HG03103 (cell line): ENCODE results near the gene FRAT2.
A peak's percentile ranks its signal among the peaks of the same experiment; 100 is the strongest.

ENCODE experiments used
- ATAC-seq: cut with Tn5 transposase; IDR thresholded peaks from one replicate; pipeline ENCODE4 v1.9.1; 2021; ENCODE audit warnings: low read depth; ENCODE audit not compliant: unreplicated experiment

Gene FRAT2

DNA sequence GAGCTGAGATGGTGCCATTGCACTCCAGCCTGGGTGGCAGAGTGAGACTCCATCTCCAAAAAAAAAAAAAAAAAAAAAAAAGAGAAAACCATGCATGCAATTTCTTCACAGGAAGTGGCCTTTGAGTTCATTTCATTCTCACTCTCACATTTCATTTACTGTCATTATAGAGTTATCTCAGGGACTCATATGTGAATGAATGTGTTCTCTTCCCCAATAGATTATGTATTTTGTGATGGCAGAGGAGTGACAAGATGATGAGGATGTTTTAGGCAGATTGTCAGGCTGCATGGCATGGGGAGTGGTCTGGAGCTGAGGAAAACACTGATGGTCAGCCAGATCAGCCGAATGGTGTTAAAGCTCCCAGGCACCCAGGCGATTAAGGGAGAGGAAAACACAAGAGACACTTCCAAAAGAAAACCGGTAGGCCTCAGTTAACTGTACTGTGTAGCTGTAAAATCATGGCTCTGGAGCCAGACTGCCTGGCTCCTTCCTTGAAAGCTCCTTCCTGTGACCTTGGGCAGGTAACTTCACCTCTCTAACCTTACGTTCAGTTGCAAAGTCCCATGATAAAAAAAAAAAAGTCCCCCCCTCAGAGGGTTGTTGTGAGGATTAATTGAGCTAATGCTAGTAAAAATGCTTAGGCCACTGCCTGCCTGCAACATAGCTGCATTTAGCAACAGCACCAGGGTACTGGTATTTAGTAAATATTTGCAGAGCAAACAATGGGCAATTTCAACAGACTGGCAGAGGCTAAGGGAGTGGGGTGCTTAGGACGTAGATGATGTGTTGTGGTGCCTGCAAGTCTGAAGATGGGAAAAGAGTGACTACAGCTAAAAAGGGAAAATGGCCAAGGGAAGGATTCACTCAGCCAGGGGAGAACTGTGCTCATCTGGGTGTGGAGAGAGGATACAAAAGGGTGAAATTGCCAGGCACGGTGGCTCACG lies 6.9 kb downstream of the FRAT2 start:
- ATAC-seq = no peak

GRCh38 chr10:97325754-97326153 lies 8.8 kb downstream of the FRAT2 start:
- ATAC-seq = no peak

DNA sequence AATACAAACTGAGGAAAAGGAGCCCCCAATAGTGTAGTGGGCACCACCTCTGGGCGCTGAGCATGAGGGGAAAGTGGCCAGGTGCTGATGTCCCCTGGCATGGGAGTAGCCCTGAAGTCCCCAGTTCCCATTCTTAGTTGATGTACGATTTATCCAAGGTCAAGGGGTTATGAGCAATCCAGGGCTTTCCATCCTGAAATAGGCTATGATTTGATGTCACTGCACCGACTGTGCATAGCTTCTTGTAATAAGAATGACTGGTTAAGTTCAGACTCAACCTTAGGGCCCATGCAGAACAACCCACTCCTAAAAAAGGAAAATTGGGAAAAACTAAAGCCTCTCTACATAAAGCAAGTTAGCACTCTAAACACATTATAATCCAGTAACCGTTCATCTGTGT lies 11.0 kb downstream of the FRAT2 start:
- no peak for ATAC-seq

- no peak for ATAC-seq
Measured at GRCh38 chr10:97321804-97322190, 12.7 kb downstream of the FRAT2 start.

- no peak for ATAC-seq
Measured at GRCh38 chr10:97321032-97321803, 13.3 kb downstream of the FRAT2 start.

GRCh38 chr10:97320480-97321031 lies 14.0 kb downstream of the FRAT2 start:
- no peak for ATAC-seq

DNA sequence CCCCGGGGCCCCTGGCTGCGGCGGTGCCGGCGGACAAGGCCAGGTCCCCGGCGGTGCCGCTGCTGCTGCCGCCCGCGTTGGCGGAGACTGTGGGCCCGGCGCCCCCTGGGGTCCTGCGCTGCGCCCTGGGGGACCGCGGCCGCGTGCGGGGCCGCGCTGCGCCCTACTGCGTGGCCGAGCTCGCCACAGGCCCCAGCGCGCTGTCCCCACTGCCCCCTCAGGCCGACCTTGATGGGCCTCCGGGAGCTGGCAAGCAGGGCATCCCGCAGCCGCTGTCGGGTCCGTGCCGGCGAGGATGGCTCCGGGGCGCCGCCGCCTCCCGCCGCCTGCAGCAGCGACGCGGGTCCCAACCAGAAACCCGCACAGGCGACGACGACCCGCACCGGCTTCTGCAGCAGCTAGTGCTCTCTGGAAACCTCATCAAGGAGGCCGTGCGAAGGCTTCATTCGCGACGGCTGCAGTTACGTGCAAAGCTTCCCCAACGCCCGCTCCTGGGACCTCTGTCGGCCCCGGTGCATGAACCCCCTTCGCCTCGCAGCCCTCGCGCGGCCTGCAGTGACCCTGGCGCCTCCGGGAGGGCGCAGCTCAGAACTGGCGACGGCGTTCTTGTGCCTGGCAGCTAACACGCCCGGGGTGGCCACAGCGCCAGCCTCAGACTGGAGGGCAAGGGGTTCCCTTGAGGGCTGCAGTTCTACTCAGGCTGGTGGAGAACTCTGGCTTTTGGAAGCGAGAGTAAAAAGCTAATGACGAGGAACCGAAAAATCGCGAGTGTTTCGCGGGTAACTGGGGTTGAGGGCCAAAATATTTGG lies 14.7 kb downstream of the FRAT2 start:
- ATAC-seq = no peak

- ATAC-seq = peak; percentile 62
Measured at GRCh38 chr10:97318772-97319651, 15.5 kb downstream of the FRAT2 start, which contains the start of gene FRAT1. FRAT1 (plus strand) TSS chr10:97319271; CDS start chr10:97319454, 183 bp downstream.

GRCh38 chr10:97314671-97315070 lies 19.9 kb downstream of the FRAT2 start:
- no peak for ATAC-seq

DNA sequence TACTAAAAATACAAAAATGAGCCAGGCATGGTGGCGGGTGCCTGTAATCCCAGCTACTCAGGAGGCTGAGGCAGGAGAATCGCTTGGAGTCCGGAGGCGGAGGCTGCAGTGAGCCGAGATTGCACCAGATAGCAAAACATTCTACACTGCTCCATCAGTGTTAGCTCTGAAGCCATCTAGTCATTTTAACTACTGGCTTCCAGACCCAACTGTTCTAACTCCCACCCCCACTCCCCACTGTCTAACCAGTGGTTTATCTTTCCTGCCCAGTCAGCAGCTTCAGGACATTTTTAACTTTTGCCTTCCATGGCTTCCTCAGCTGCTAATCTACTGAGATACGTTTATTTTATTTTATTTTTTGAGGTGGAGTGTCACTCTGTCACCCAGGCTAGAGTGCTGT lies 21.6 kb downstream of the FRAT2 start:
- no peak for ATAC-seq

GRCh38 chr10:97311111-97311626 lies 23.4 kb downstream of the FRAT2 start:
- no peak for ATAC-seq

DNA sequence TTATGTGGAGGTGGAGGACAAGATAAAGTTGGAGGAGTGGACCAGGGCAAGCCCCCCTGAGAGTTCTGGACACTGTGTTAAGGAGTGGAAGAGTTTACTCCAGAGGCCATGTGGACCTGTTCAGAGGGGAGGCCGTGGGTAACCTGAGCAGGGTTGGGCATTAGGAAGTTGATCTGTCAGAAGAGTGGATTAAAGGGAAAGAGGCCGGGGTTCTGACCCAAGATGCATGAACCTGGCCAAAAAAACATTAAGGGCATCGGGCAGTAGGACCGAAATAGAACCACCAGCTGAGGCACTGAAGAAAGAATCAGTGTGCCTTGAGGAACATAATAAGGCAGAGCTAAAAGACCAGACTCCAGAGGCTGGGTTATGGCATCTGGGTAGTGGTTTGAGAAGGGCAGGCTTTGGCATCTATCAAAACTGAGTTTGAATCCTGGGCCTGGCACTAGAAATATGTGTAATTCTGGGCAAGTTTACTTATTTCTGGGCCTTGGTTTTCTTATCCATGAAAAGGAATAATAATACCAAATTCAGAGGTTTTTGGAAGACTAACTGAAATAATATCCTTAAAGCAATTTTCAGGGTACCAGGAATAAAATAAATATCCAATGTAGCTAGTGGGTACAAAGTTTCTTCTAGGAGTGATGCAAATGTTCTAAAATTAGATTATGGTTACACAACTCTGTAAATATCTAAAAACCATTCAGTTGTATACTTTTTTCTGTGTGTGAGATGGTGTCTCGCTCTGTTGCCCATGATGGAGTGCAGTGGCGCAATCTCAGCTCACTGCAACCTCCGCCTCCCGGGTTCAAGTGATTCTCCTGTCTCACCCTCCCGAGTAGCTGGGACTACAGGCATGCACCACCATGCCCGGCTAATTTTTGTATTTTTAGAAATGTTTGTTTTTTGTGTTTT lies 26.4 kb downstream of the FRAT2 start:
- ATAC-seq = no peak

- no peak for ATAC-seq
Measured at GRCh38 chr10:97307441-97307840, 27.1 kb downstream of the FRAT2 start.

DNA sequence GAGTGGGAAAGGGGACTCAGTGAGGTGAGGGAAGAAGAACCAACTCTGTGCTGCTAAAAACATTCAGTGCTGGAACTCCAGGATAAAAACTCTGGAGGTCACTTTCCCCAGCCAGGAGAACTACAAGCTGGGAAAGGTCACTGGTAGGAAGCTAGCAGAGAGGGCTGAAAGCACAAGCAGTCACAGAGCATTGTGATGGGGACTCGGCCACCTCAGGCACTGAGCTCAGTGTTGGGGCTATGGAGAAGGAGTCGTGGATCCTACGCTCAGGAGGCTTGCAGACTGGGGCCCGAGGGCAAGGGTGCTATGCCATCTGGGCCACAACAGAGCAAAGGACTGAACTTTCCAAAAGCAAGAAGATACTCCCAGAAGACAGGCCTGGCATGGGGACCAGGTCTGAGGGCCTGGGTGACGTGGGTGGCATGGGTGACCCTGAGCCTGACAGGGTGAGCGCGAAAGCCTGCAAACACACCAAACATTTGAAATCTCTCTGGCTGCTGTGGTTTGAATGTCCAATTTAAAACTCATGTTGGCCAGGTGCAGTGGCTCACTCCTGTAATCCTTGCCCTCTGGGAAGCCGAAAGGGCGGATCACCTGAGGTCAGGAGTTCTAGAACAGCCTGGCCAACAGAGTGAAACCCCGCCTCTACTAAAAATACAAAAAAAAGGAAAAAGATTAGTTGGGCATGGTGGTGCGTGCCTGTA lies 32.3 kb downstream of the FRAT2 start:
- ATAC-seq = no peak

GRCh38 chr10:97300980-97301379 lies 33.5 kb downstream of the FRAT2 start:
- ATAC-seq = no peak

- ATAC-seq = no peak
Measured at GRCh38 chr10:97298223-97298571, 36.3 kb downstream of the FRAT2 start.

DNA sequence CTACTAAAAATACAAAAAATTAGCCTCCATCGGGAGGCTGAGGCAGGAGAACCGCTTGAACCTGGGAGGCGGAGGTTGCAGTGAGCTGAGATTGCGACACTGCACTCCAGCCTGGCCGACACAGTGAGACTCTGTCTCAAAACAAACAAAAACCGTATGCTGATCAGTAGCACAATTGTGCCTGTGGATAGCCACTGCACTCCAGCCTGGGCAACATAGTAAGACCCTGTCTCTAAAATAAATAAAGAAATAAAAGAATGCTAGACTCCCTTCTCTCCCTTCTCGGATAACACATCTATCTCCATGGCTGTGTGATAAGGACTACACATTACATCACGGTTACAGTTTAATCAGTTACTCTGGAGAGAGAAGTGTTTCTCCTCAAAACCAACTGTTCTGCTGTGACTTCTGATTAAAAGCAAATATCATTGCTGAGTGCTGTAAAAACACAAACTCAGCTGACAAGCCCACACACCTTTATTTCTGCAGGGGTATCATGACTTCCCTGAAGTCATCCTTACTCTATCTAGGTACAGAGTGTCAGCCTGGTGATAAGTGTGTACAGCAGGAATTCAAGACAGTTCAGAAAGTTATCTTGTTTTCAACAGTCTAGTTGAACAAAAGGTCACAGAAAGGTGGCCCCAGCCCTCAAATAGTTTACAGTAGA lies 36.8 kb downstream of the FRAT2 start:
- ATAC-seq = no peak
